HG03469 (cell line): ENCODE data around the gene CUTA.

ENCODE experiments used
- ATAC-seq: cut with Tn5 transposase; IDR thresholded peaks from one replicate; pipeline ENCODE4 v1.9.1; 2021; ENCODE audit warnings: mild to moderate bottlenecking, moderate library complexity, moderate number of reproducible peaks; ENCODE audit not compliant: unreplicated experiment

The CUTA gene

DNA sequence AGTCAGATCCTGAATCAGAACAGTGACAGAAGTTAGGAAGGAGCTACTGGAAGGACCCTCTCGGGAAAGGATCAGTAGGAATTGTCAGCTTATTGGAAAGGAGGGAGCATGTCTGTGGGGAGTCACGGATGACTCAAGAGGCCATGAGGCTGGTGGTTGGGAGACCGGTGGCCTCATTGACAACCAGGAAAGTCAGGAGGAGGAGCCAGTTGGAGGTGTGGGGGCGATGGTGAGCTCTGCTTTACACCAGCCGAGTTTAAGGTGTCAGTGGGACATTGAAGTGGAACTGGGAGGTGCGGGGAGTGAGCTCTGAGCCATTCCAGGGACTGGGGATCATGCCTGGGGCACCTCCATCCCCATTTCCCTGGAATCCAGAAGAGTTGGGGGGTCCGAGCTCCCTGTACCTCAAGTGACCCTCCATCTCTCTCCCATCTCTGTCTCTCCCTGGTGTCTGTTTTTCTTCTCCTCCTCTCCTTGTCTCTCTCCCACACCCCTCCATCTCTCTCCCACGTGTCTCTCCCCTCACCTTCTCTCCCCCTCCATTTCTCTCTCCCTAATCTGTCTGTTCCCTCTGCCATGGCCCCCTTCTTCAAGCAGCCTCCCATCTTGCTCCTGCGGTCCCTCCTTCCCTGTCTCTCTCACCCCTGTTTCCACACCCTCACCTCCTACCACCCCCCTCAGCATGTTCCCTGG lies 22.2 kb upstream of the CUTA start:
- ATAC-seq: no peak

DNA sequence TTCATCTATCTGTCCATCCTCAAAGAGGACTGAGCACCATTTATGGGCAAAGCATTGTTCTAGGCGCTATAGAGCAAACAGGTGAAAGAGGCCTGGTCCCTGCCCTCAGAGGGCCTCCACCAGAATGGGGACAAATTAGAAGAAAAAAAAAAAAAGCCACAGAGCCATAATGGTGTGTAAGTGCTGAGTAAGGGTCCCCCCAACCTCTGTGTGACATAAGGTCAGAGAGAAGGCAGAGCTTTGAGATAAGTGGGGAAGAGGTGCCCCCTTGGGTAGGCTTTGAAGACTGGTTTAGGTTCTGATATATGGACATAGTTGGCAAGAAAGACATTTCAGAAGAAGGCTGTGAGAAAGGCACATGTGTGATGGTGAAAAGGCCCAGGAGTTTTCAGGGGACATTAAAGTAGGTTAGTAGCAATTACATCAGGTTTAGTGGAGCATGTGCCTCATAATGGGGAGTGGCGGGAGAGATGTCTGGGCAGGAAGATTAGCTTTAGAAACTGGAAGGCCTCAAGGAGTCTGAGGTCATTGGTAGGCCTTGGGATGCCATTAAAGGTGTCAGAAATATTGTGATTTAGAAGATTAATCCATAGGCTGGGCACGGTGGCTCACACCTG lies 21.2 kb upstream of the CUTA start:
- no peak for ATAC-seq

DNA sequence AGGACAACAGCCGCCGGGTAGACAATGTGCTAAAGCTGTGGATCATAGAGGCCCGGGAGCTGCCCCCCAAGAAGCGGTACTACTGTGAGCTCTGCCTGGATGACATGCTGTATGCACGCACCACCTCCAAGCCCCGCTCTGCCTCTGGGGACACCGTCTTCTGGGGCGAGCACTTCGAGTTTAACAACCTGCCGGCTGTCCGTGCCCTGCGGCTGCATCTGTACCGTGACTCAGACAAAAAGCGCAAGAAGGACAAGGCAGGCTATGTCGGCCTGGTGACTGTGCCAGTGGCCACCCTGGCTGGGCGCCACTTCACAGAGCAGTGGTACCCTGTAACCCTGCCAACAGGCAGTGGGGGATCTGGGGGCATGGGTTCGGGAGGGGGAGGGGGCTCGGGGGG lies 19.8 kb upstream of the CUTA start:
- no peak for ATAC-seq

DNA sequence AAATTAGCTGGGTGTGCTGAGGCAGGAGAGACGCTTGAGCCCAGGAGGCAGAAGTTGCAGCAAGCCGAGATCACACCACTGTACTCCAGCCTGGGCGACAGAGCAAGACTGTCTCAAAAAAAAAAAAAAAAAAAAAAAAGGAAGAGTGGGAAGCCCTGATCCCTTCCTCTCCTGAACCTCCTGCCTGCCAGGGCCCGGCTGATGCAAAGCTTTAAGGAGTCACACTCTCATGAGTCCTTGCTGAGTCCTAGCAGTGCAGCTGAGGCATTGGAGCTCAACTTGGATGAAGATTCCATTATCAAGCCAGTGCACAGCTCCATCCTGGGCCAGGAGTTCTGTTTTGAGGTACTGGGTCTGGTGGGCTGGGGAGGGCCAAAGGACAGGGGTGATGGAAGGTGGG lies 17.1 kb upstream of the CUTA start:
- no peak for ATAC-seq

DNA sequence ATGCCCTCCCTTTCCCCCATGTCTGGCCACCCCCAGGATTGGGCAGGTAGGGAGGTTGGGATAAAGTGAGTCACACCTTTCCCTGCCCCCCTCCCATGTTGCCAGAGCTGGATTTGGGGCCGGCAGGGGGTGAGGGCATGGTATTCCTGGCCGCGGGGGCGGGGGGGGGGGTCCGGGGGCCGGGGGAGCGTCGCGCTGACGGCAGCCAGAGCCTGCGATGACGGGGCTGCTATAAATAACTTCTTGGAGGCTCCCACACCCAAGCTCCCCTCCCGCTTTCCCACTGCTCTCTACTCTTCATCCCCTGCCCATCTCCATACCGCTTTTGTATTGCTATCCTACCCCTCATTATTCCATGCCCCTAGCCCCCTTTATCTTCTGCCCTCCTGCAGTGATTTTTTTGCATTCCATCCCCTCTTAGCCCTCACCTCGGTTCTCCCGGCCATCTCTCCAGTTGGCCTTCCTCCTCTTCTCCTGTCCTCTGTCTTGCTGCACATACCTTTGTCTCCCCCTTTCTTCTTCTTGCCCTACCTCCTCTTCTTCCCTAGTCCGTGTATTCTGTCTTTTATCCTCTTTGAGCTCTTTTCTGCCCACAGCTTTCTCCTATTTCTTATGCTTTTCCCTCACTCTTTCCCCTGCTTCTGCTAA lies 15.8 kb upstream of the CUTA start:
- ATAC-seq: no peak

DNA sequence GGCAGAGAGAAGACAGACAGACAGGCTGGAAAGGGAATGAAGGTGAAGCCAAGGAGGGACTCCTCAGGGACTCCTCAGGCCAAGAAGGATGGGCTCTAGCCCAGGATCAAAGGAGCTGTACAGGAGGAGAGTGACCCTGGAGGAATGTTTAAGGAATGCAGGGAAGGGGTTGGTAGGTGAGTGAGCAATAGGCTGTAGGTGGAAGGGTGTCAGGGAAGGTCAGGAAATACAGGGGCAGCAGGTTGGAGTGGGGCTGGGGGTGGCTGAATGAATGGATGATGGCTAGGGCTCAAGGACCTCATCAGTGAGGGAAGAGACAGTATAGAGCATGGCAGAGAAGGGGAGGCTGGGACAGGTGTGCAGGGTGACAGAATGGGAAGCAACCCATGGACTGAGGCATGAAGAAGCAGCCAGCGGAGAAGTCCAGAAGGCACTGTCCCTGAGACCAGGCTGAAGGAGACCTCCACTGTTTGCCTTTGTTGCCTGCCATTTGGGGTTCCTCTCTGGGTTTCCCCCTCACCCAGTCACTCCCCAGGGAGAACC lies 15.2 kb upstream of the CUTA start:
- ATAC-seq: no peak

DNA sequence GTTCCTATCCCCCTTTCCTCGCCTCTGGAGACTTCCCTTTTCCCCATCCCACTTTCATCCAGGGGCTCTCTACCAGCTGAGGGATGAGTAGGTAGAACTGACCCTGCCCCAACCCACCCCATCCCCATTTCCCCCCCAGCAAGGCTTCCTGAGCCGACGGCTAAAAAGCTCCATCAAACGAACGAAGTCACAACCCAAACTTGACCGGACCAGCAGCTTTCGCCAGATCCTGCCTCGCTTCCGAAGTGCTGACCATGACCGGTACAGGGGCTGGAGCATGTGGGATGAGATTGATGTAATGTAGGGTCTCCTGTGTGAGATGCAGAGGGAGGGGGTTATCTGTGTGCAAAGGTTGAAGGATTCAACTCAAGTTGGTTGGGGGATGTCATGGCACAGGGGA lies 14.6 kb upstream of the CUTA start:
- no peak for ATAC-seq

DNA sequence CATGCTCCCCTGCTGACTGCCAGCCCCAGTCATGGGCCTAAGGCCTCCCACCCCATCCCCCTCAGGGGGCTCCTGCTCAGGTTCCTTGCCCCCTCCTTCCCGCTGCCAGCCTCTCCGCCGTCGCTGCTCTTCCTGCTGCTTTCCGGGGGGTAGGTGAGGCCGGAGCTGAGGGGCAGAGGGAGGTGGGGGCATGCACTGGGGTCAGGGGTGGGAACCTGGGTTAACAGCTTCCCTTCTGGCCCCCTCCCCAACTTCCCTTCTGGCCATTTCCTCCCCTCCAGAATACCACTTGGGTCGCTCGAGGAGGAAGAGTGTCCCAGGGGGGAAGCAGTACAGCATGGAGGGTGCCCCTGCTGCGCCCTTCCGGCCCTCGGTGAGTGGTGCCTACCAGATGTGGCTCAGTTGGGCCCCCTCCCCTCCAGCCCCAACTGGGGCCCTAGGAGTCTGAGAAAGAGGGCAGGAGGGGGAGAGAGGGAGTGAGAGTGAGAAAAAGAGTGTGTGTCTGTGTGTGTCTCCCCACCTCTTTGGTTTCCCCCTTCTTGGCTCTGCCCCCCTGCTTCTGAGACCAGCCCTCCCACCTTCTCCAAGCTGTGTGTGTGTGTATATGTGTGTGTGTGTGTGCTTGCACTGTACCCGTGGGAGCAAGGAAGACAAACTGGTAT lies 14.1 kb upstream of the CUTA start:
- ATAC-seq: no peak

DNA sequence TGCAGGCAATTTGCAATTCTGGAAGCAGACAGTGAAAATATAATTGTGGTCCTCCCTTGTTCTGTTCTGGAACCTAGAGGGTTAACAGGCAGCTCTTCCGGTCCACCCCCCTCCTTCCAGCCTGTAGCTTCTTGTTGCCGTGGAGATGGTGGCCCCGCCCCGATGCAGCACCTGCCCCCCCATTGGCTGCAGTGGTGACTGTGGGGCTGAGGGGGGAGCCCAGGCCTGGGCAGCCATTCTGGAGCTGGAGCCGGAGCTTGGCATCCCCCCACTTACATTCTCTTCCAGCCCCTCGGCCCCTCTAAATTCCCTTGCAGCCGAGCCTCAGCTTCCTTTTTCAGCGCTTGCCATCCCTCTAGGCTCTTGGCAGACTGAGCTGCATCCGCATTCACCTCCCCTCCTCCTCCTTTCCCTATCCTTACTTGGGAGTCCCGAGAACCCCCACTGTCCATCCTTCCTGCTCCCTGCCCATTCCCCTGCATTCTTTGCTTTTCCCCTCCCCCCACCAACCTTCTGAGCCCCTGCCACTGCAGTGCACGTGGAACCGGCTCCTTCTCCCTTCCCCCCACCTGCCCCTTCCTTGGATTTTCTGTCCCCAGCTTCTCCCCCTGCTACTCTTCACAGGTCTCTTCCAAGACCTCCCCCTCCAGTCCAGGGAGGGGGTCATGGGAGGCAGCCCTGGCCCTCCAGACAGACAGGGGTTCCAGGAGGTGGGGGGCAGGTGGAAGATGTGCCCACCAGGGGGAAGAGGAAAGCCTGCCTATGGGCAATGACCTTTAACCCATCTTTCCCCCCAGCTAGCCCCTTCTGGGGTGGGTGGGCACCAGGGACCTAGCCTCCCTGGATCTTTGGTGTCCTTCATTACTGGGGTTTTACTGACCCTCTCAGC lies 13.3 kb upstream of the CUTA start:
- no peak for ATAC-seq

DNA sequence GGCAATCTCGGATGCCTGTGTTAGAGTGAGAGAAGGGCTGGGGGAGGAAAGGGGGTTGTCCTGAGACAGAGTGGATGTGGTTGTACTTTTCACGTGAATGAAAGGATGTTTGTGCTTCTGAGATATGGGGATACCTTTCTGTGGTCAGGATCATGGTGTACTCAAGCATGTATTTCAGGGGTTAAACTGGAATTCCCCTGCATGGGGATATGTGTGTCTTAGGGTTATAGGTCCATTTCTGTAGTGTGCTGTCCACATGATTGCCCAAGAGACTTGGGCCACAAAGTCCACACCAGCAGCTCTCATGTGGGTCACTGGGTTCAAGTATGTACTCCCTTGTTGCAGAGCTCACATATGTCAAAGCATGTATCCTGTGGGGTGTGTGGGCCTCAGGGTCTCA lies 12.4 kb upstream of the CUTA start:
- no peak for ATAC-seq

DNA sequence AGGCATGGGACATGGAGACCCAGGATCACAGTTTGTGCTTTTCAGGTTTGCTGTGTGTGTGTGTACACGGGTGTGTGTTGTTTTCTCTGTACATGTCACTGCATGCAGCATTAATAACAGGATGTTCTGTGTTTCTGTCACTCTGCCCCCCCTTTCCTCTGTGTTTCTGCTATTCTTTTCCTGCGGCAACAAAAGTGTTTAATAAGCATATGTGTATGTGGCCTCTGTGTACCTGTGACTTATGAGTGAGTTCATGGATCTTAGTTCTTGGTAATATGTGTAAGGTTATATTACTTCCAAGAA lies 11.8 kb upstream of the CUTA start:
- ATAC-seq: no peak

DNA sequence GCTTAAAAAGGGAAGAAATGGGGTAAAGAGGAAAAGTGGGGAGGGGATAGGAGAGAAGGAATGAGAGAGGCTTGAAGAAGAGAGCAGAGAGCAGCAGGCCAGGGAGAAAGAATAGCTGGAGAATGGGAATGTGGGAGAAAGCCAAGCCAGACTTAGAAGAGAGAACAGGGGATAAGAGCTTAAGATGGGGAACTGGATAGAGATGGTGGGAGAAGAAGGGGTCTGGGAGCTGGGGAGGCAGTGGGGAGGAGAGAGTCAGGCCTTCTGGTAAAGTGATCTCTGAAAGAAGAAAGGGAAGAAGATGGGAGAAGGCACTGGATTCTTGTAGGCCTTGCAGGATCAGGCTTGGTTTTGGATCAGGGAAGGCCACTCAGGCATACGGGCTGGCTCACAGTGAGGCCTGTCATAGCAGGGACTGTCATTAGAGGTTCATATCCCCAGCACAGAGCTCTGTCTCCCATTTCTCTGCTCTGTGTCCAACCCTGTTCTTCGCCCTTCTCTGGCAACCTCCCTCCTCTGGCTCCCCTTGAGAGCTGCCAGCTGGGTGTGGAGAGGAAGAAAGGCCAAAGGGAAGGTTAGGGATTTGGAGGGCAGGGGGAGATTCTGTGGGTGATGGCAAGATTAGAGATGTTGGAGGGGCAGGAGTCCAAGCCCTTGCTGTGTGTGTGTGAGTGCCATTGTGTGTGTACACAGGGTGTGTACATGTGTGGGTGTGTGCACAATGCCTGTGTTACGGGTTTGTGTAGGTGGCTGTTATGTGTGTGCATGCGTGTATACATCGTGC lies 11.3 kb upstream of the CUTA start:
- ATAC-seq: no peak

DNA sequence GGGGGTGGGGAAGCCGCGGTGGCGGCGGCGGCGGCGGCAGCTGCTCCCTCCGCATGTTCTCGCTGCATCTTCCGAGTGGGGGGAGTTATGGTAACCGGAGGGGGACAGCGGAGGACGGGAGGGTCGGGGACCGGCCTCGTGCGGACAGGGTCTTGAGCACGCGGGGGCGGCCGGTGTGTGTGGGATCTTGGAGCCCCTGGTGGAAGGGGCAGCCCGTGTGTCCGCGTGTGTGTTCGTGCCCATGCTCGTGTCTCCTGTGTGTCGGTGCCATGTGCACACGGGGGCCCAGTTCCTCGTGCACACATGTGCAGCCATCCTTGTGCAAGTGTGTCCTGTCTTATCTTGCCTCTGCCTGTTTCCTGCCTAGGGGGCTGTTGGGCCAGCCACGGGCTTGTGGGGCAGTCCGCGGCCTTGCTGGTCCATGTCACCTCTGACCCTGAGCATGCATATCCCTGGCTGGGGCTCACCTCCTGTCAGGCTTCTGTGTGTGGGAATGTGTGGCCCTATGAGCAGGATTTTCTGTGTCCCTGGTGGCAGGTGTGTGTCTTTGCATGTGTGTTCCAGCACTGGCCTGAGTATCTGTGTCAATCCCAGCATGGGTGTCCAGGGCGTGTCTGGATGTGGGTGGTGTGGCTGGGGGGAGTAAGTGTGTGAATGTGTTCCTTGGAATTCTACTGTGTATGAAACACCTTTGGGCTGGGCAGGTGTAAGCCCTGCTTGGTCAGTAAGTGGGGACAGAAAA lies 10.5 kb upstream of the CUTA start:
- ATAC-seq: no peak

DNA sequence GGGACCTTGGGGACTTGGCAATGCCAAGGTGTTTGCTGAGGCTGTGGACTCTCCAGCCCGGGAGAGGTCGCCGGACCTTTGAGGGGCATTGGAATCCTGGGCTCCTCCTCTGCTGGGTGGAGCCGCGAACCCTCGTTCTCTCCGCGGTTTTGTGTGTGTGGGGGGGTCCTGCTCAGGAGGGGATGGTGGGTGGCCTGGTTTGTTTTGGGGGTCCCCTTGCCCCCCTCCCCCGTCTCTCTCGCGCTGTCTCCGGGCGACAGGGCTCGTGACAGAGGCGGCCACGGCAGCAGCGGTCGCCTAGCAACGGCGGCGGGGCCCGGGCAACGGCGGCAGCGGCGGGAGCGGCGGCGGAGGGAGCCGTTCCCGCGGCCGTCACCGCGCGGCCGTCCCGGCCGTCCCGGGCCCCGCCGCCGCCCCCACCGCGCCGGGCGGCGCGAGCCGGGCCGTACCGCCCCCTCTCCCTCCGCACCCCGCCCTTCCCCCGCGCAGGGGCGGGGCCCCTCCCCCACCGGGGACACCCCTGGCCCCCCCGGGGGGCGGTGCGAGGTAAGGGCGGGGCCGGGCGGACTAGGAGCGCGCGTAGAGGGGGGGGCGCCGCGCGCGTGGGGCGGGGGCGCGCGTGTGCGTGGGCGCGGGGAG lies 9.8 kb upstream of the CUTA start:
- ATAC-seq: no peak

DNA sequence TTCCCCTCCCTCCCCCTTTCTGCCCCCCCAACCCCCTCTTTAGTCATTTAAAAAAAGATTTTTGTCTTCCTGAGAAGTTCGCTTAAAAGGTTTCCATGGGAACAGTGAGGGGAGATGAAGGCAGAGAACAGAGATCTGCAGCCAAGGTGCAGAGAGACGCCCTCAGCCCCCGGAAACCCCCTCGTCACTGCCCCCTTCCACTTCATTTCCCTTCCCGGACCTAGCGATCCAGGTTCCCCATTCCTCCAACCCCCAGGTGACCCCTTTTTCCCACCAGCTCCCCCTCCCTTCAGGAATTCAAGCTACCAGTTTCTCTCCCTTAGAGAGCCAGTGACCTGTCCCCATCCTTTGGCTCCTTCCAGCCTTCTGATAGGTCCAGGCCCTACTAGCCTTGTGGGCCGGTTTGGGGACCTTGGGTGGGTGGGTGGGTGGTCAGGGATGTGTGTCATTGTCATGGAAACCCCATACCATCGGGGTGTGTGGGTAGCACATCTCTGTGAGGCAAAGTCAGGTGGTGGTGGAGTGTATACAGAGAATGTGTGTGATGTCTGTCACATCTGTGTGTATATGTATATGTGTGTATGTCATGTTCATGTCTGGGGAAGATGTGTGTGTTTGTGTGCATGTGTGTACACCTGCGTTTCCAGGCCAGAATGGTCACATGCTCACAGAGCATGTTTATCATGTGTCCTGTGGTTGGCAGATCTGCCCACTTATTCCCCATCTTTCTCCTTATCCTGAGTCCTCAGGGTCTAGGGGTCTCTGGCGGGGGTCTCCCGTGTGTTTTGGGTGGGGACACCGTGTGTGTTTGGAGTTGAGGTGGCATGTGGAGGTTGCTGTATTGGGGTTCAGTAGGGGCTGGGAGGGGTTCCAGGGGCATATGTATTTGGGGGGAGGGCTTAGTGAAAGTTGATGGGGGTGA lies 8.9 kb upstream of the CUTA start:
- no peak for ATAC-seq

DNA sequence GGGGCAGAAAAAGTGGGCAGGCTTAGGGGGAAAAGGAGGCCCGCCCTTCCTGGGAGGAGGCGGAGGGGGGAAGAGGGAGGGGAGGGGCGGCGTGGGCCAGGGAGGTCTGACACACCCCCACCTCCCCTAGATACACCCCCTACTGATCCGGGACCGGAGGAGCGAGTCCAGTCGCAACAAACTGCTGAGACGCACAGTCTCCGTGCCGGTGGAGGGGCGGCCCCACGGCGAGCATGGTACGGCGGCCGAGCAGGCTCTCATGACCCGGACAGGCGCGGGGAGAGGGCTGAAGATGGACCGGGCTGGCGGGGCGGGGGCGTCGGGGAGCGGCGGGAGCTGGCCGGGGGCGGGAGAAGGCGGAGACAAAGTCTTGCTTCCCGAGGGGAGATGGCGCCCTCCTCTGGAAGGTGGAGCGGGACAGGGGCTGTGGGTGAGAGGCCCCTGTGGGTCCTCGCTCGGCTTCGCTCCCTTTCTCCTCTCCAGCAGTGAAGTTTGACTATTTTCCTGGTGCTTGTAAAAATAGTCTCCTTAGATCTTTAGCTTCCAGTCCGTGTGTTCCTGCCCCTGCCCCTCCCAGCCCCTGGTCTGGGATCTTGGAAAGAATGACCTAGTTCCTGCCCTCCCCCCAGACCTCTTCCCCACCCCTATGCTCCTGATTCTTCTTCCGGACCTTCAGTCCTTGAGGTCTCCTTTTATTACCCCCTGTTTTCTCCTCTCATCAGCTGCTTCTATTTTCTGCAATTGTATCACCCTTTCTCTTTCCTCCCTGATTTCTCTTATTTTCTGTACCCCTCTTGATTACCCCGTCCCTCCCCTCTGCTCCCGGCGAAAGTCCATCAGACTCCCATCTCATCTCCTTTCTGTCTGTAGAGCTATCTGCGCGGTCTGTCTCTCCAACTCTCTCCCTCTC lies 8.0 kb upstream of the CUTA start:
- no peak for ATAC-seq
